Loucy (cell line): ENCODE data around the gene PTS.
"Not testable (repeated sequence)": the region's sequence is repeated elsewhere in the genome, so short reads cannot be mapped to it uniquely, and the experiment has no call there.

ENCODE experiments used
- EZH2phosphoT487 ChIP-seq: fragments of 200-600 bp; IDR thresholded peaks from 2 replicates; pipeline ENCODE4 v1.6.1; 2018; ENCODE audit warnings: antibody characterized with exemption, mild to moderate bottlenecking, moderate library complexity, borderline replicate concordance
- TF ChIP-seq, protein P1 (sequence below): fragments of 200-600 bp; sonication (generic); conservative IDR thresholded peaks from 2 replicates; pipeline ENCODE4 v1.5.1; 2014; ENCODE audit warnings: mild to moderate bottlenecking, antibody characterized with exemption, low read length

DNA sequence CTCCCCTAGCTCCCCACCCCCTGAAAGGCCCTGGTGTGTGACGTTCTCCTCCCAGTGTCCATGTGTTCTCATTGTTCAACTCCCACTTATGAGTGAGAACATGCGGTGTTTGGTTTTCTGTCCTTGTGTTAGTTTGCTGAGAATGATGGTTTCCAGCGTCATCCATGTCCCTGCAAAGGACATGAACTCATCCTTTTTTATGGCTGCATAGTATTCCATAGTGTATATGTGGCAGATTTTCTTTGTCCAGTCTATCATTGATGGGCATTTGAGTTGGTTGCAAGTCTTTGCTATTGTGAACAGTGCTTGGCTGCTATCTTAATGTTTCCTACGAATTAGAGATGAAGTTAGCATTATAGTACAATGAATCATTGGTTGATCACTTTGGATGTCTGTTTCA is 27.1 kb upstream of the PTS start:
- not testable (repeated sequence) for TF ChIP-seq EZH2phosphoT487
- TF ChIP-seq, protein P1, sequence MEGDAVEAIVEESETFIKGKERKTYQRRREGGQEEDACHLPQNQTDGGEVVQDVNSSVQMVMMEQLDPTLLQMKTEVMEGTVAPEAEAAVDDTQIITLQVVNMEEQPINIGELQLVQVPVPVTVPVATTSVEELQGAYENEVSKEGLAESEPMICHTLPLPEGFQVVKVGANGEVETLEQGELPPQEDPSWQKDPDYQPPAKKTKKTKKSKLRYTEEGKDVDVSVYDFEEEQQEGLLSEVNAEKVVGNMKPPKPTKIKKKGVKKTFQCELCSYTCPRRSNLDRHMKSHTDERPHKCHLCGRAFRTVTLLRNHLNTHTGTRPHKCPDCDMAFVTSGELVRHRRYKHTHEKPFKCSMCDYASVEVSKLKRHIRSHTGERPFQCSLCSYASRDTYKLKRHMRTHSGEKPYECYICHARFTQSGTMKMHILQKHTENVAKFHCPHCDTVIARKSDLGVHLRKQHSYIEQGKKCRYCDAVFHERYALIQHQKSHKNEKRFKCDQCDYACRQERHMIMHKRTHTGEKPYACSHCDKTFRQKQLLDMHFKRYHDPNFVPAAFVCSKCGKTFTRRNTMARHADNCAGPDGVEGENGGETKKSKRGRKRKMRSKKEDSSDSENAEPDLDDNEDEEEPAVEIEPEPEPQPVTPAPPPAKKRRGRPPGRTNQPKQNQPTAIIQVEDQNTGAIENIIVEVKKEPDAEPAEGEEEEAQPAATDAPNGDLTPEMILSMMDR: not testable (repeated sequence)
